Breast epithelium (tissue), 3 donors: ENCODE measurements around the gene FRK.

ENCODE experiments used
- CTCF ChIP-seq, 3 donors: fragments of 450-650 bp; IDR thresholded peaks; one replicate each; pipeline ENCODE4 v1.5.1; 2016 to 2017; ENCODE audit warnings: antibody characterized with exemption in 3 of 3, mild to moderate bottlenecking in 3 of 3, moderate library complexity in 3 of 3
- POLR2A ChIP-seq: fragments of 450-650 bp; IDR thresholded peaks from one replicate; pipeline ENCODE4 v1.6.1; 2016; ENCODE audit warnings: antibody characterized with exemption, mild to moderate bottlenecking, moderate library complexity
- POLR2AphosphoS5 ChIP-seq, 3 donors: sonication (generic); formaldehyde crosslinking; IDR thresholded peaks; one replicate each; pipeline ENCODE4 v1.6.1; 2017; ENCODE audit warnings: antibody characterized with exemption in 3 of 3

- TF ChIP-seq CTCF (IDR thresholded peaks at IDR 0.05) = no peak
- no peak for TF ChIP-seq POLR2AphosphoS5 (IDR thresholded peaks at IDR 0.05)
- no peak for TF ChIP-seq POLR2A
Measured at GRCh38 chr6:115891750-115892149, 168.9 kb downstream of the FRK start.
